H1 (cell line): ENCODE results near the gene BPIFB6.

Experiments used
- CBX5 ChIP-seq: fragments of 300-800, 300-1000 bp; sonication (generic); IDR thresholded peaks from 2 replicates; pipeline ENCODE4 v1.7.1; 2016; ENCODE audit warnings: antibody characterized with exemption, low read length, low read depth
- CHD1 ChIP-seq: IDR thresholded peaks from 2 replicates; pipeline ENCODE4 v1.6.1; 2012; ENCODE audit warnings: low read depth, low read length, improper control_type of control experiment
- CTCF ChIP-seq, 3 experiments: IDR thresholded peaks; 1 replicate in 2 of 3; 2 replicates in 1 of 3; pipeline versions ENCODE4 v1.5.1 to v1.6.1; 2011; ENCODE audit warnings: low read length in 3 of 3, mild to moderate bottlenecking in 3 of 3, inconsistent platforms in 2 of 3, low read depth in 1 of 3, moderate library complexity in 1 of 3; ENCODE audit not compliant: insufficient read depth in 1 of 3; ENCODE audit errors: control extremely low read depth in 1 of 3
- MAX ChIP-seq: IDR thresholded peaks from 2 replicates; pipeline ENCODE4 v1.6.1; 2012; ENCODE audit warnings: inconsistent platforms
- PHF8 ChIP-seq: fragments of 200-600 bp; sonication (generic); conservative IDR thresholded peaks from 2 replicates; pipeline ENCODE4 v1.7.1; 2012; ENCODE audit warnings: low read depth, mild to moderate bottlenecking, inconsistent platforms, low read length, moderate library complexity
- RAD21 ChIP-seq, 2 experiments: IDR thresholded peaks in 1 of 2; conservative IDR thresholded peaks in 1 of 2; 2 replicates each; pipeline ENCODE4 v1.6.1; 2011; ENCODE audit warnings: low read depth in 2 of 2, low read length in 2 of 2, improper control_type of control experiment in 1 of 2, inconsistent platforms in 1 of 2, mild to moderate bottlenecking in 1 of 2, moderate library complexity in 1 of 2
- TAF1 ChIP-seq: IDR thresholded peaks from 2 replicates; pipeline ENCODE4 v1.6.1; 2011; ENCODE audit warnings: mild to moderate bottlenecking, low read depth, low read length

GRCh38 chr20:33030076-33030475 is 1.4 kb upstream of the BPIFB6 start:
- TF ChIP-seq CBX5, result no peak
- no peak for TF ChIP-seq CTCF (IDR thresholded peaks at IDR 0.05; ENCODE audit: control extremely low read depth in 1 of 3, insufficient read depth in 1 of 3, low read depth in 1 of 3, low read length in 3 of 3)
- TF ChIP-seq TAF1, result no peak
- TF ChIP-seq PHF8, result no peak
- TF ChIP-seq RAD21 (IDR thresholded peaks at IDR 0.05 in 1 of 2, conservative IDR thresholded peaks at IDR 0.05 in 1 of 2; ENCODE audit: low read depth in 2 of 2, low read length in 2 of 2), result no peak
- TF ChIP-seq MAX, result no peak
- TF ChIP-seq CHD1, result no peak
